Measurements from ENCODE around the gene TBC1D23.

Gene TBC1D23

DNA sequence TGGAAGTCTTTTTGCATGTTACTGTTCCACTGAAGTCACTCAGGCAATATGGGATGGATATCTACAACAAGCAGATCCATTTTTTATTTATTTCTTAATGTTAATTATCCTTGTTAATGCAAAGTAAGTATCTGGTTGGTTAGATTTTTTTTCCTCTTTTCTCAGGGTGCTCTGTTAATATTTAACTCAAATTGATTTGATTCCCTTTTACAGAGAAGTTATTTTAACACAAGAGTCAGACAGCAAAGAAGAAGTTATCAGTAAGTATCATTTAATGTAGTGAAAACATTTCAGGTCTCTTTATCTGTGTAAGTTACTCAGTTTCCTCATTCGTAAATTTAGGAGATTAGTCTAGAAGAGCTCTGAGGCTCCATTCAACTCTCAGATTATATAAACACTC, 34.3 kb downstream of the TBC1D23 start:
- no peak for DNase-seq (ENCODE audit: low read depth)
- no peak overlapping the region for H3K4me3 ChIP-seq (ENCODE audit: low read depth, low read length)
- no peak for TF ChIP-seq CTCF (conservative IDR thresholded peaks at IDR 0.05; ENCODE audit: low read depth, low read length)

GRCh38 chr3:100297784-100298183, 37.0 kb downstream of the TBC1D23 start:
- no peak for TF ChIP-seq CTCF (conservative IDR thresholded peaks at IDR 0.05; ENCODE audit: low read depth, low read length)
- H3K4me3 ChIP-seq (ENCODE audit: low read depth, low read length), result no peak overlapping the region
- DNase-seq (ENCODE audit: low read depth), result no peak

DNA sequence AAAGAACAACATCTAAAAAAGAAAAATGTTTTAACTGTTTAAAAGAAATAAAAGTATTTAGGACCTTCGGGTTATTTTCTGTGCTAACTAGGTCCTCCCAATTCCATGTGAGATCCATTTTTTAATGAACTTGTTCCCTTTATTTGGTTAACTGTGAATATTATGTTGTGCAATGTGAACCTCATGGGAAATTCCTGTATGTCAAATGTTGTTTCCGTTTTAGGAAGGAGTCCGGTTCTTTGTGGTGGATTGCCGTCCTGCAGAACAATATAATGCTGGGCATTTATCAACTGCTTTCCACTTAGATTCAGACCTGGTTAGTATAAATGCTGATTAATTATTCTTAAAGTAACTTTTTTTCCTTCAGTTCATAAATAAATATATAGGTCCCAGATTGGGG, 38.2 kb downstream of the TBC1D23 start:
- no peak overlapping the region for H3K4me3 ChIP-seq (ENCODE audit: low read depth, low read length)
- peak; percentile 26 for DNase-seq (ENCODE audit: low read depth)
- no peak for TF ChIP-seq CTCF (conservative IDR thresholded peaks at IDR 0.05; ENCODE audit: low read depth, low read length)

GRCh38 chr3:100306695-100307094, 45.9 kb downstream of the TBC1D23 start:
- DNase-seq (ENCODE audit: low read depth), result no peak
- no peak overlapping the region for H3K4me3 ChIP-seq (ENCODE audit: low read depth, low read length)
- no peak for TF ChIP-seq CTCF (conservative IDR thresholded peaks at IDR 0.05; ENCODE audit: low read depth, low read length)

DNA sequence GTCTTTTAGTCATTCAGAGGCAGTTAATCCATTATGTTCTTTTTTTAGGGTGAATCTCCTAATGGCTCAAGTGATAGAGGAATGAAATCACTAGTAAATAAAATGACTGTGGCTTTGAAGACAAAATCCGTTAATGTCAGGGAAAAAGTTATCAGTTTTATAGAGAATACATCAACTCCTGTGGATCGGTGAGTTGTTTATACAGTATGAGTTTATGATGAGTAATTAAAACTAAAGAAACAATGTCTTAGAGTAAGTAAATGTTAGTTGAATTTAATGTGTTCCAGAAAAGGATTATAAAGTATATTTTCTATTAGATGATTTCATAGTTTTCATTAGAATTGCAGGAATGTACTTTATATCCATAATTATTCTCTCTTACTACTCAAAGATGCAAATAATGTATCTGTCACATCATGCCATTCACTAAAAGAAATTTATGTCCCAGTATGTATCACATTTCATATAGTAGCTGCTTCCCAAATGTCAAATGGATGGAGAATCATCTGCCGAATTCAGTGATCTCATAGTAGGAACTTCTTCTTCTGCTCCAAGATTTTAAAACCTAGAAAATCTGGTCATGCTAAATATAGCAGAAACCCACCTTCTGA, 49.7 kb downstream of the TBC1D23 start:
- no peak for DNase-seq (ENCODE audit: low read depth)
- no peak for TF ChIP-seq CTCF (conservative IDR thresholded peaks at IDR 0.05; ENCODE audit: low read depth, low read length)
- H3K4me3 ChIP-seq (ENCODE audit: low read depth, low read length), result no peak overlapping the region

GRCh38 chr3:100311011-100311410, 50.2 kb downstream of the TBC1D23 start:
- peak; percentile 16 for DNase-seq (ENCODE audit: low read depth)
- no peak overlapping the region for H3K4me3 ChIP-seq (ENCODE audit: low read depth, low read length)
- TF ChIP-seq CTCF (conservative IDR thresholded peaks at IDR 0.05; ENCODE audit: low read depth, low read length), result no peak

DNA sequence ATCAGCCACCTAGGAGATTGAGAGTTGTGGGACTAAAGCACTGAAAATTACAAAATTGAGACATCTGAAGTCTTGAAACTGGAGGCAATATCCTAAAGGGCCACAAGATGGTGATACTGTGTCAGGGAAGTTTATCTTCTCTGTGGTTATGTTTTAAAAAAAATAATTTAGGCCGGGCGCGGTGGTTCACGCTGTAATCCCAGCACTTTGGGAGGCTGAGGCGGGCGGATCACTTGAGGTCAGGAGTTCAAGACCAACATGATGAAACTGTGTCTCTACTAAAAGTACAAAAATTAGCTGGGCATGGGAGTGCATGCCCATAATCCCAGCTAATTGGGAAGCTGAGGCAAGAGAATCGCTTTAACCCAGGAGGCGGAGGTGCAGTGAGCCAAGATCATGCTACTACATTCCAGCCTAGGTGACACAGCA, 55.9 kb downstream of the TBC1D23 start:
- DNase-seq (ENCODE audit: low read depth), result peak; percentile 82

More for the DNA sequence above, 55.9 kb downstream of the TBC1D23 start:
- TF ChIP-seq CTCF (conservative IDR thresholded peaks at IDR 0.05; ENCODE audit: low read depth, low read length), result peak; percentile 68
- H3K4me3 ChIP-seq (ENCODE audit: low read depth, low read length), result no peak overlapping the region

Measured in choroid plexus epithelial cell (primary cell).